HK-2 (cell line): Measurements from ENCODE around the gene CFAP77.

Experiments used
- DNase-seq: peaks from one replicate; pipeline ENCODE4 v3.0.0-alpha.2; 2018; ENCODE audit not compliant: unreplicated experiment

The CFAP77 gene

DNA sequence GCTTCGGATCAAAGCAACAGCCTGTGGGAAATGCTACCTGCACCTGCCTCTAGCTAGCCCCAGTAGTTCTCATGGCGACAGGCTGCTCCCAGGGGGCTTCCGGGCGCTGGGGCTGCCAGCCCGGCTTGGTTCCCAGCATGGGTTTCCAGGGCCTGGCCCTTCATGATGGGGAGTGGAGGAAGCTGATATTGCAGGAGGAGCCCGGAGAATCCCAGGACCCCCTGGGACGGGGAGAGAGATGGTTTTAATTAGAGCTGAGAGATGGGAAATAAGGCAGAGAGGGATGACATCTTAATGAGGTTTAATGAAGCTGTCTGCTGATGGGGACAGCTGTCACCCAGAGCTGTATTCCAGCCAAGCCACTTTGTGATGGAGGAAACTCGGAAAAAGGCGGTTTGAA, 78.6 kb downstream of the CFAP77 start:
- no peak for DNase-seq

DNA sequence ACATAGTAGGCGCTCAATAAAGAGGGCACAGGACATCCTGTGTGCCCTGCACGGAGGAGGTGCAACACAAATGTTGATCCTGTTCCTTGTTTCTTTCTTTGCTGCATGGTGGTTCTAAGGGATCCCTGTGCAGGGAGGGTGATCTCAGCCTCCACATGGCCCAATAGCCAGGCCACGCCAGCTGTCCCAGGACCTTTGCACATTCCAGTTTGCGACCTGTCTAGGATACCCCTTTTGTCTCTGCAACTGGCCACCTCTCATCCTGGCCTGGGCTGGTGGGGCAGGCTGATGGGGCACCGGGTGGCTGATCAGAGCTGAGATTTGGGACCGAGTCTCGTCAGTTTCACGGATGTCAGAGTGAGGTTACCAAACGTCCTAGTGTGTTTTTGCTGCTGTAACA, 79.5 kb downstream of the CFAP77 start:
- no peak for DNase-seq

DNA sequence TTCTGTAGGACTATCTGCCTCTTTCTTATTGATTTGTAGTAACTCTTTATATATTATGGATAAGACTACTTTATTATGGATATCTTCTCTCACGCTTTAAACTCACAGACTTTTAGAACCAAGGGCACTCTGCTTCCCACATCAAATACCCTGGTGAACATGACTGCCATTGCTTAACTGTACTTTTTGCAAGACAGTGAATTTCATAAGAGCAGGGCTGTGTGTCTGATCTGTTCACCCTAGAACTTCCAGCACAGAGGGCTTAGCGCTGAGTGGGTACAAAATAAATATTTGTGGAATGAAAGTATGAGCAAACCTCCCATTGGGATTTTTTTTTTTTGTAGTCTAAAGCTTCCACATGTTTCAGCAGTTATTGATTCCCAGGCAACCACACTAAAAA, 84.8 kb downstream of the CFAP77 start:
- no peak for DNase-seq

DNA sequence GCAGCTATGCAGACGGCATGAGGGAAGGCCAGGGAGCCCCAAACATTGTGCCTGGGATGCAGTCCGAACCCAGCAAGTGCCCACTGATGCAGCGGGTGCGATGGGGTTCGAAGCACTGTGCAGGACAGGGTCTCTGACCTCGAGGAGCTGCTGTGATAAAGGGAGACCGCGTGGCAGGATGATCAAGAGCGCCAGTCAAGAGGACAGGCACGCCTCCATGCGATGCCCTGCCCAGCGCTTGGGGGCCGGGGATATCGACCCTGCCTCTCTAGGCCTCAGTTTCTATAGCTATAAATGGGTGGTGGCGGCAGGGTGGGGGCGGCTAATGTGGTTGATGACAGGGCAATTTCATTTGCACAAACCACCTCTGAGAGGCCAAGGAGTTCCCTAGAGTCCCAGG, 87.7 kb downstream of the CFAP77 start:
- DNase-seq: no peak

DNA sequence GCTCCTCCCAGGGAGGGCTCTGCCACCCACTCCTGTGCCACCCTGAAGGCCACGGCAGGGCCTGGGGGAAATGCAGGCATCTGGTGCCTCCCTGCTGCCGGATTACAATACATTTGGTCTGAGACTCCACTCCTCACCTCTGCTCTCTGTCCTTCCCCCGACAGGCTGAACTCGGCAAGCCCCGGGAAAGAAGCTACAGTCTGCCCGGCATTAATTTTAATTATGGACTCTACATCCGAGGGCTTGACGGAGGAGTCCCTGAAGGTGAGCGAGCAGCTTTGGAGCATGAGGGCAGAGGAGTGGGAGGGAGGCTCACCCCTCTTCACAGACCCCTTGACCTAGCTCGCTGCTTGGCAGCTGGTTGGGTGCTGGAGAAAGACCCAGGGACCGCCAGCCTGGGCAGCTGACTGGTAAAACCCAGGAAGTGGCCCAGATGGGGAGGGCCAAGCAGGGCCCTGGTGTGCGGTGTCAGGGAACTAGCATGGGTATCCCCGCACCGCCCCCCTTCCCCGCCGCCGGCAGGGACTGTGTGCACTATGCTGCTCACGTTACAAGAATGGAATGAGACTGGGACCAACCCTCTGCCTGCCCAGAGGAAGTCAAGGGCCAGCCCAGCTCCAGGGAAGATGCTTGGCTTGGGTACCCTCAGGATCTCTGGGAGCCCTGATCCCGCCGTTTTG, 88.7 kb downstream of the CFAP77 start:
- DNase-seq: no peak

DNA sequence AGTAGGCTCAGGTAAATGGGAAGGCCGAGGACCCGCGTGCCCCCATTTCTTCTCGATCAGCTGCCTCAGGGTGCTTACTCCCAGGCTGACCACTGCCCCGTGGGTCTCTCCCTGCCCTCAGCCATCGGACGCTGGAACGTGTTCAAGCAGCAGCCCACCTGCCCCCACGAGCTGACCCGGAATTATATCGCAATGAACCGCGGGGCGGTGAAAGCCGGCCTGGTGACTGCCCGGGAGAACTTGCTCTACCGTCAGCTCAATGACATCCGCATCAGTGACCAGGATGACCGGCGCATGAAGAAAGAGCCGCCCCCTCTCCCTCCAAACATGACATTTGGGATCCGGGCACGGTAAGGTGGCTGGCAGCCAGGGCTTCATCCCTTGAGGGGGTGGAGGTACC, 89.2 kb downstream of the CFAP77 start:
- DNase-seq: no peak

DNA sequence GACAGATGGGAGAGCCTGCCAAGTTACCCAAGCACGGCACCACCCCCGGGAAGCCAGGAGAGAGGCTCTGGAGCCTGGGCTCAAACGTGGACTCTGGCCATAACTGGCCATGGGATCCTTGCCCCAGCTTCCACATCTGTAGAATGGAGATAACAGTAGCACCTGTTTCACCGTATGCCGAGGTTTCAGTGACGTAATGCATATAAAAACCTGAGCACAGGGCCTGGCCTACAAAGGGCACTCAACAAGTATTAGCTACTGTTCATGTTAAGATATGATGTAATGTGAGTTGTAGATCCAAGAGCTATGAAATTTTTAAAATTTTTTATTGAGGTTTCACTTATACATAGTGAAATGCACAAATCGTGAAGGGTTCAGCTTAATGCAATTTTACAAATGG, 90.2 kb downstream of the CFAP77 start:
- DNase-seq: no peak

DNA sequence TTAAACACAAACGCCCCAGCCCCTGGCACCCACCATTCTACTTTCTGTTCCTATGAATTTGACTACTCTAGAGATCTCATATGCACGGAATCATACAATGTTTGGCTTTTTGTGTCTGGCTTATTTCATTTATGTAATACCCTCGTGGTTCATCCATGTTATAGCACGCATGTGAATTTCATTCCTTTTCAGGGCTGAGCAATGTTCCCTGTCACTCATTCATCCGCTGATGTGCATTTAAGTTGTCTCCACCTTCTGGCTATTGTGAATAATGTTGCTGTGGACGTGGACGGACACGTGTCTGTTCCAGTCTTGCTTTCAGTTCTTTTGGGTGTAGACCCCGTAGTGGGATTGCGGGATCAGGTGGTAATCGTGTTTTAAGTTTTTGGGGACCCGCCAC, 92.5 kb downstream of the CFAP77 start:
- no peak for DNase-seq

DNA sequence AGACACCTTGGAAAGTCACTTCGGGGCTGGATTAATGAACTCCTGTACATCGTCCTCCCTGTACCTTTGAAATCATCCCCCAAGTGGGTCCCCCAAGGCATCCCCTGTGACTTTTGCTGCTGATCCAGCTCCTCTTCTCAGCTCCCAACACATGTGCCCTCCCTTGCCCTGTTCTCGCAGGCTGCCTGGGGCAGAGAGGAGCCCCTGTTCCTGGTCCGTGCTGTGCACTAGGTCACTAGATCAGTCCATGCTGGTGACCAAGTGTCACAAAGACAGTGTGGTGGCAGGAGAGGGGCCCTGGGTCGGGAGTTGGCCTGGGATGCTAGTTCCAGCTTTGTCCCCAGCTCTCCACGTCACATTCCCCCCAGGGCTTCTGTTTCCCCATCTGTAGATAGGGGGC, 93.1 kb downstream of the CFAP77 start:
- DNase-seq: no peak

DNA sequence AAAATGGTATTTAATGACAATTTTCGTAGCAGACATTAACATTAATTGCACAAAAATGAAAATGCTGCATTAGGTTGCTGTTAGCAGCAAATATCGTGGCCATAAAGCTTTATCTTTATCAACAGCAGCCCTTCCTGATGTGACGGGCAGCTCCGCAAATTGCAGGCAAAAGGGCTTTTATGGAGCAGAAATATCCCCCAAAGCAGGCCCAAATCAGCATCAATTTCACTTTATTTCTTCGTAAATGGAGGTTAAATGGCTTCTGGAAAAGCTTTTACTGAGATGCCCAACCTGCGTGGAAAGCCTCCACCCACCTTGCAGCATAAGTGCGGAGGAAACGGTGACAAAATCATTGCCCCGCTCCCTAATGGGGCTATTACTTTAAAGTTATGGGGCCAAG, 94.5 kb downstream of the CFAP77 start:
- DNase-seq: no peak

DNA sequence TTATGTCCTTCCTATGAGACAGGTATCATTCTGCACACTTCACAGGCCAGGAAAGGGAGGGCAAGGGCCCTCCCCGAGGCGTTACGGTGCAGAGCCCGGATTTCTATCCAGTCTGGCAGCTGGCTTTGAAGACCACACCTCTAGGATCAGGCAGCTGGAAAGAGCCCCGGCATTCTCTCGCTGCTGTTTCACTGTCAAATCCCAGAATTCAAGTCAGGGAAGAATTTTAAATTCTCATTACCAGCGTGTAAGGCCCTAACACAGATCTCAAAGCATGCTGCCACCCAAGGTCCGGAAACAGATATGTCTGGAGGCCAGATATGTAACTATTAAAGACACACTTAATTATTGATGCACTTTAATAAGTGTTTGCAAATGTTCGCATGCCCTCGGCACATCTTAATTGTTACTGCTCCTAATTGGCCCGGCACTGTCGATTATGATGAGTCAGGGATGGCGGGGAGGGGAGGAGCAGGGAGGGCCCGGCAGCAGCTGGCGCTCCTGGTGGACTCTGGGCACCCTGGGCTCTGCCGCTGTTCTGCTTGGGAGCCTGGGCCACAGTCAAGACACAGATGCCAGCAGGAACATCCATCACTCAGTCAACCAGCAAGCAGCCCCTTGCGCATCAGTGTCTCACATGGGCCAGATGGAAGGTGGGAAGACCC, 96.1 kb downstream of the CFAP77 start:
- DNase-seq: no peak

DNA sequence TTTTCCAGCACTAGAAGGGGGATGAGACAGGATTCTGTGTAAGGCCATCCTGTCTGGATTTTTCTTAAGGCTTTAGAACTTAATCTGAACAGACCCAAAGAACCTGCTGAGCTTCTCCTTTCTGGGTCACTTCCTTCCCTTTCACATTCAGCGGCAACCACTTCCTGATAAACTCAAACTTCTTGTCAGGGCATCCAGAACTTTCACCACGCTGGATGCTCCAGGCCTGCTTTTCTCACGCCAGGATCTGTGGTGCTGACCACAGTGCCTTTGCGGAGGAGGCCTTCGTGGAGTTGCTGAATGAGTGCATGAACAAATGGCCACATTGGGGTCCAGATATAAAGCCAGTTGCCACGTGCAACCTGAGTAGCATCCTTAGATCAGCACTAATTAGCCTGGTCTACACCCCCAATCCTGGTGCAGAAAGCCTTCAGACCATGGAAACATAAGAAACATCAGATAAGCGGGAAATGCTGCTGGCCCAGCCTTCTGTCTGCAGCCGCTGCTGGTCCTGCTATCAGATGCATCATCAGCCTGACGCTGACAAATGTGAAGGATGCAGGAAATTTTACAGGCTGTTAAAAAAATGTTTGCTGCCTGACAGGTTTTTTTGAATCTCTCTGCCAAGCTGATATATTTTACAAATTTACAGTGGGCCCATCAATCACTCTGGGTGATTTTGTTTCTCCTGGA, 97.1 kb downstream of the CFAP77 start:
- no peak for DNase-seq

DNA sequence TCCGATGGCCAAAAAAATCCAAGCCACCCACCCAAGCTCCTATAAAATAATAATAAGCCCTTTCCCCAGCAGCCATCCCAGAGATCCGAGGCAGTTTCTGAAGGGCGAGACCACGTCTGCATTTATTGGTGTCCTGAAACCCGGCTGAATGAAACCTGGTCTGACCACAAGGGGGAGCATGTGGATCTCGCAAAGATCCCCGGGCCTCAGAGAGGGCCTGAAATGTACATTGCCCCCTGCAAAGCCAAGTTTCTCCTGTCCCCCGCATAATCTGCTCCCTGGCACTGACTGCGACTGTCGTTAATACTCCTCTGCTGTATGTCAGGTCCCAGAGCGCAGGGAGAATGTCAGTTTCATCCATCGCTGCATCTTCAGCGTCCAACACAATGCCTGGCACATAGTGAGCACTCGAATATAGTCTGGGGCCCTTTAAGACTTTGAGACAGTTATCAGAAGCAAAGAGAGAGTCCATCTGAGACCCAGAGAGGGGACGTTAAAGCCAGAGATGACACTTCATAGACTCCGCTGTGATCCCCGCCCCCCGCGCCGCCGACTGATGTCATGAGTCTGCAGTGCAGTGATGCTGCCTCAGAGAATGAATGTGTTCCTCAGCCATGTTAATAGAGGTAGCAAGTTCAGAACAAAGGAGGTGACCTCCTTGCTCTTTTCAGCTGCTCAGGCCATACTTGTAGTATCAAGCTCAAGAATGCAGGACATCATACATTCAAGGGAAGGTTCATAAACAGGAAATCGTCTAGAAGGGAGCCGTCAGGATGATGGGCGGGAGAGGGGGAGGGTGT, 97.9 kb downstream of the CFAP77 start:
- peak; percentile 62 for DNase-seq

DNA sequence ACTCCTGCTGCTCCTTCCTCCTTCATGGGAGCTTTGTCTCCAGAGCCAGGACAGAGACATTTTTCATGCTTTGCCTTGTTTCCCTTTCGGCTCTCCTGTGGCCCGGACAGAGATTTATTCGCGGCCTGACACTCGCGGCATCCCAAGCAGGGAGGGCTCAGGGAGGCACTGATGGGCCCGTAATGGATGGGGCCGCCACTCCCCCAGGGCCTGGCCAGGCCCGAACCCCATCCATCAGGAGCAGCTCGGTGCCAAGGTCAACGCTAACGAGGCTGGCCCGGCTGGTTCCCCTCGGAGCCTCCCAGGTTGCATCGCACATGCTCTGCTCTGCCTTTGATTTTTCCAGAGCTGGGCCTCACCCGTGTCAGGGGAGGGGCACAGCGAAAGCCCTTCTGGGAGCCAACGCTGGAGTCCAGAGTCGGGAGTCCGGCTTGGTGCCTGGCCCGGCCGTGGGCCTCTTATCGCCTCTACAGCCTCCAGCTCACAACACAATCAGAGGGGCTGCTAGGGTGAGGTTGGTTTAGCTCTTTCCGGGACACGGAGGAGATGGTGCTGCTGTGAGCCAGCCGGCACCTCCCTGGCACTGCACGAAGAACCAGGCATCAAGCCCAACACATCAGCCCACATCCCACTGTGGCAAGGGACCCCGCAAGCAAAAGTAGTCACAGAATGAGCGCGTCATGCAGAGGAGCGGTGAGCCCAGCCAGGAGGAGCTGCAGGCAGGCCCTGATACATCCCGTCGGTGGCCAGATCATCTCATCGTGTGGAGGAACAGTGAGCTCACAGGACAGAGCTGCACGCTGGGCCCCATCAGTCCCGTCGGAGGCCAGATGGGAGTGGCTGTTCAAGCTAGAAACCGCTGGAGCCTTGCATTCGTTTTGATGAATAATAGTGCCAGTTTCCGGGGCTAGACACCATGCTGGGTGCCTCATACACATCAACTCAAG, 100.2 kb downstream of the CFAP77 start:
- no peak for DNase-seq

DNA sequence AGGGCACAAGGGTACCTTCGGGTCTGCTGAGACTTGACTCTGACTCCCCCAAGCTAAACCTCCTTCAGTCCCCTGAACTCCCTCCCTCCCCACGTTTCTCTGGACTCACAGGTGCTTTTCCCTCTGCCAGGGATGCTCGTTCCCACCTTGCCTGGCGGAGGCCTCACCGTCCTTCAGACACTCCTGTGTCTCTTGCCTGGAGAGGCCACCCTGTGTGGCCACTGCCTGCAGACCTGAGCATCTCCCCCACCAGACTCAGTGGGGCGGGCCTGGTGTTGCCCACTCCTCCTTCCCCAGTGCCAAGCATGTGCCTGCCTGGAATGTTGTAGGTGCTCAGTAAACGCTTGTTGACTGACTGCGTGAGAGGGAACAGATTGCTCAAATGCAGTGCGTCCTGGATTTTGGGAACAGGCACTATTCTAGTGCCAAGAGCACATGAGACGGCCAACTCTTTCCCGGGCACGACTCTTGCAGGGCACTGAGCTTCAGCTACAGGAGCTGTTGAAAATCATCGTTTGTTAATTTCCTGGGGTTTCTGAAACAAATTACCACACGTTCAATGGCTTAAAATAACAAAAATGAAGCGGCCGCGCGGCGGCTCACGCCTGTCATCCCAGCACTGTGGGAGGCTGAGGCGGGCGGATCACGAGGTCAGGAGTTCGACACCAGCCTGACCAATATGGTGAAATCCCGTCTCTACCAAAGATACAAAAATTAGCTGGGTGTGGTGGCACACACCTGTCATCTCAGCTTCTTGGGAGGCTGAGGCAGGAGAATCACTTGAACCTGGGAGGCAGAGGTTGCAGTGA, 101.4 kb downstream of the CFAP77 start:
- no peak for DNase-seq

DNA sequence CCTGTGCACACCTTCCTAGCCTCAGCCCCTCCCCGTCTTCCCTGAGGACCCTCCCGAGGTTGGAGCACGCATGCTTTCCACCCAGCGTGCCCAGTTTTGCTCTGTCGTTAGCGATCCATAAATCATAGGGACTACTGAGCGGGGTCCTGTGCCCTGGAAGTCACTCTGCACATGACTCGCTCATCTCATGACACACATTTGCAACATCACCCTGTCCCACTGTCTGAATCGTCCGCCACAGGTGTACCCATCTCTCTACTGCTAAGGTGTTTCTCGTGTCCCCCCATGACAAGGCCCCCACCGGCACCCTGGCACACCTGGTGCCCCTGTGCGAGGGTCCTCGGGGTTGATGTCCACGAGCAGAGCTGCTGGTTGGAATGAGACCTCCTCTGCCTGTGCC, 103.4 kb downstream of the CFAP77 start:
- DNase-seq: no peak

DNA sequence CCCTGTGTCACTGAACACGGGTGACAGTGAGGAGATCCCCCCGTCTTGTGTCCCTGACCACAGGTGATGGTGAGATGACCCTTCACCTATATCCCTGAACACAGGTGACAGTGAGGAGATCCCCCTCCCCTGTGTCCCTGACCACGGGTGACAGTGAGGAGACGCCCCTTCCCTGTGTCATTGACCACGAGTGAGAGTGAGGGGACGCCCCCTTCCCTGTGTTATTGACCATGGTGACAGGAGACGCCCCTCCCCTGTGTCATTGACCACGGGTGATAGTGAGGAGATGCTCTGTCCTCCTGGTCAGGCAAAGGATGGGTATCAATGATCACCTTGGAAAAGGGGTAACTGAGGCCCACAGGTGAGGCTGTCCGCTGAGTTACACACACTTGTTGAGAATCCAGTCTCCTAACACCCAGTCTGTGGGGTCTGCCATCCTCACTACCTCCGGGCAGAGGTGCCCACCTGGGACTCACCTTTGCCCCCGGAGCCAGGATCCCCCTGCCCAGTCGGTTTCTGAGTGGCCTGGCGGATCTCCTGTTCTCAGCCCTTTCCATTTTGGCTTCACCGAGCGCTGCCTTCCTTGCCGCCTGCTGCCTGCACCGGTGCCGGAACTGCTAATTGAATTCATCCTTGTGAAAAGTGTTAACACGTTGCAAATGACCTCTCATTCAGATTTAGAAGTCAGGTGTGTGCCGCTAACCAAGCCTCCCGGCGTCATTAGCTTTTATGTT, 104.2 kb downstream of the CFAP77 start:
- no peak for DNase-seq

DNA sequence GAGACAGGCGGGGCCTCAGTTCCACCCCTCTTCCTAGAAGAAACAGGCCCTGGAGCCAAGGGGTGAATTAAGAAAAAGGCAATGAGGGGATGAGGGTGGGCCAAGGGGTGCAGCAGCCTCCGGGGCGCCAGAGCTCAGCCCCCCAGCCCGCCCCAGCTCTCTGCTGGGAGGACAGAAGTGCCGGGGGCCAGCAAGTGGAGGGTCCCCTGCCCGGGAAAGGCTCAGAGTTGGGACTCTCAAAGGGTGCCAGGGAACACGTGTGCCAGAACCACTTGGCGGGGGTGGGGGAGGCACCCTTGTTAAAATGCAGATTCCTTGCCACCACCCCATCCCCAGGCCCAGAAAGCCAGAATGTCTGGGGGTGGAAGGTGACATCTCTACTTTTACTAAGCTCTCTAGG, 104.8 kb downstream of the CFAP77 start:
- DNase-seq: no peak

DNA sequence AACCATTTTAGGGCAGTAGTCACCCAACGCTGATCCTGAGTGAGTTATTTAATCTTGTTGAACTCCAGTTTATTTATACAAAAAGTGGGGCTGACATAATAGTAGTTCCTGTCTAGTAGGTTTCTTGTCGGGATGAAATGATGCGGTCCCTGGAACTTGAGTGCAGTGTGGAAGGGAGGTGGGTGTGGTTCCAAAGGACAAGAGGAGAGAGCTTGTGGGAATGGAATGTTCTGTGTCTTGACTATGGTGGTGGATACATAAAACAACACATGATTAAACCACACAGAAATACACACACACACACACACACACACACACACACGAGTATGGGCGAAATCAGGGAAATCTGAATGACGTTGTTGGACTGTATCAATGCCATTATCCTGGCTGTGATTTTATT, 106.3 kb downstream of the CFAP77 start:
- DNase-seq: no peak

DNA sequence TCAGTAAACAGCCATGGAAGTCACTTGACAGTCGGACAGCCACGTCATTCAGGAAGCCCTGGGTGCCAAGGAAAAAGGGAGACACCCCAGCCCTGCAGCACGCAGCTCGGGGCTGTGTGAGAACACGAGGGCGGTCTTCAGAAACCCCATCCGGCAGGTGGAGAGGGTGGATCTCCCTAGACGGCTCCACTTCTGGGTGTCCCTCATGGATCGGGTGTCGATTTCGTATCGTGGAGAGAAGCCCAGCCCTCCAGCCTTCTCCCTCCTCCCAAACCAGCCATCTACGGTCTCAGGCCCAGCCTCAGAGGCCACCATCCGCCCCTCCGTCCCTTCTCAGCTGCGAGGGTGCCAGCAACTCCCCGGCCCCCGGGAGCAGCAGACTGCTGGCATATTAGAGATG, 106.9 kb downstream of the CFAP77 start:
- DNase-seq: no peak
